Stimulated activated CD8-positive, alpha-beta memory T cell treated with anti-CD3 and anti-CD28 coated beads, Interleukin-4, amount 100 ng/mL, for 48 hours (primary cell): ENCODE results near the gene CSPG5.

ENCODE experiments used
- DNase-seq: peaks from one replicate; pipeline ENCODE4 v3.0.0-alpha.2; 2020

Gene CSPG5

GRCh38 chr3:47583320-47584075 is 4.8 kb upstream of the CSPG5 start:
- no peak for DNase-seq

- no peak for DNase-seq
Observed at GRCh38 chr3:47581835-47582234, 3.2 kb upstream of the CSPG5 start.

DNA sequence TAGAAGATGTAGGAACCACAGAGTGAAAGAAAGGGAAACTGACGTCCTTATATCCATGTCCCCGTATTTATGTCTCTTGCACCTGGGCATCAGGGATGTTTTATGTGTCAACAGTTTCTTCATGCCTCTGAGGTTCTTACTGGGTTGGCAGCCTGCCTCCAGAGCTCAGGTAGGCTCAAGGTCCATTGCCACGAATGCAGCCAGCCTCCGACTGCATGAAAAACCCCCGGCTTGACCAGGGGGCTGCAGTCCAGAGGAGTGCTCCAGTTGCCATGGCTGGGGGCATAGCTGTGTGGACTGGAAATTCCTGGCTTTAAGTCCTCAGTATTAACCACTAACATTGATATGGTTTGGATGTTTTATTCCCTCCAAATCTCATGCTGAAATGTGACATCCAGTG is 2.8 kb upstream of the CSPG5 start:
- no peak for DNase-seq

GRCh38 chr3:47580481-47580880 is 1.8 kb upstream of the CSPG5 start:
- no peak for DNase-seq

GRCh38 chr3:47579875-47580274 is 1.2 kb upstream of the CSPG5 start:
- no peak for DNase-seq

DNA sequence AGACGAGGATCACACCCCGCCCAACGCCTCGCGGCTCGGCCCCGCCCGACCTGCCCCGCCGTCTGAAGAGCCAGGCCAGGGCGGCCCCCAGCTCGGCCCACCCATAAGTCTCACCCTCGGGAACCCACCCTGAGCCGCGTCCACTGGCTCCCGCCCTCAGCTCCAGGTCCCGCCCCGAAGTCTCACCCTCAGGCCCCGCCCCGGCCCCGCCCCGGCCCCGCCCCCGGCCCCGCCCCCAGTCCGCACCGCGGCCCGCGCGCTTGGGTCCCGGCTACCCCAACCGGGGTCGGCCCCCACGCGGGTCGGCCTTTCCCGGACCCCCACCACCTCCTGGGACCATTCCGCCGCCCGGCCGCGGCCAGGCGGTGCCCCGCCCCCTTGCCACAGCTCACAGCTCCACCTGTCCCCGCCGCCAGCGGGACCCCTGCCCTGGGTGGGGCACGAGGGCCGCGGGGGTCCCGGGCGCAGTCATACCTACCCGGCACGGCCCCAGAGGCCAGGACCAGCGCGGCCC is 489 bp downstream of the CSPG5 start:
- DNase-seq, result peak; percentile 57

GRCh38 chr3:47577583-47578118 is 1.0 kb downstream of the CSPG5 start:
- DNase-seq, result no peak

DNA sequence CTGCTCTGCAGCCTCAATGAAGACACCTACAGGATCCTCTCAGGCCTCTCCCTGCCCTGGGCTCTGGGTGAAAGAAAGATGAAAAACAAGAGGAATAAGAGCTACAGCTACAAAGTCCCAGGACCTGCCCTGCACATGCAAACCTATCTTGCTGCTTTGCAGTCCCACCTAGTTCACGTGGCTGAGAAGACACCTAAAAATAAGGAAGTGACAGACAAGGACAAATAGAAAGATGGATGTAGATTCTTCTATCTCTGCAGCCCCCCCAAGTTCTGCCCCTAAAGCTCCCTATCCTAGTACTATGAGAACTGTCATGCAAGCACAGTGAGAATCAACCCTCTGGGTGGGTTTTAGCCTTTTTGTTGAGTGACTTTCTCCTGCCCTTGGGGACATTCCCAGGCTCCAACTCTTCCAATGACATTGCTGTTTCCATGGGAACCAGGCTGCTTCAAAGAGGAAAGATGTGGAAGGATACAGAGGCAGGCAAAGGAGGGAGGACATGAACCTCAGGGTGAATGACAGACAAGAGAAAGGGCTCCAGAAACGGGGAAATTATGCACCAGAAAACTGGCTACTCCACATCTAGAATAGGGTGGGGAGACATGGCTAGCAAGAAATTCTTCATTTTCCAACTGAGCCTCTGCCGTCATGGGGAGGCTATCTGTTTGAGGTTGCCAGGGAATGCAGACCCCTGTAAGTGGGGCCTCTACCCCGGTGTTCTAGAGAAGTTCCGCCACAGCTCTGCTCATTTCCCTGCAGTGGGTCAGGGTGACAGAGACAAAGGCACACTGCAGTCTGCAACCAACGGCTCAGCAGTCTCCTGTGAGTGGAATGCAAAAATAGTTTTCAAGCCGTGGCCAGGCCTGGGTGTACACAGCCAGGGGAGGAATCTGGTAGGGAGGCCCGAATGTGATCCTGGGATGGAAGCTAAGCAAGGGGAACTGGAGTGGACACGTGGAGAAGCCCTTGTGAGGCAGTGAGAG is 5.2 kb downstream of the CSPG5 start:
- DNase-seq, result no peak

GRCh38 chr3:47571391-47572175 is 7.1 kb downstream of the CSPG5 start:
- no peak for DNase-seq

GRCh38 chr3:47568901-47569300 is 9.8 kb downstream of the CSPG5 start:
- DNase-seq, result no peak

- DNase-seq, result no peak
Observed at GRCh38 chr3:47567149-47567548, 11.5 kb downstream of the CSPG5 start.

DNA sequence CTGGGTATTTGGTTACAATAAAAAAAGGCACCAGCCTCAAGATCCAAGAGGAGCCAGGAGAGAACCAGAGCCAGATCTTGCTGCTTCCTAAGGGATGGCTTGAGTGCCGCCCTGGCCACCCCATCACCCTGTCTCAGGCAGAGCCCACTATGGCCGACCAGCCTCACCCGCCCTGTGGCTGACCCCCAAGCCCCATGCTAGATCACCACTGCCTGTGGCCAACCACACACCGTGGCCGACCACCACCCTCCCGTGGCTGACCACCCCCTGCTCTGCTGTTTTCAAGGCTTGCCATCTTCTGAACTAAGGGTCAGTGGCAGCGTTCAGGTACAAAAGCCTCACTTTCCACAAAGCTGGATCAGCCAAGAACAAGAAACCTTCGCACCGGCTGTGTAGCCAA is 12.0 kb downstream of the CSPG5 start:
- no peak for DNase-seq

GRCh38 chr3:47565734-47566550 is 12.7 kb downstream of the CSPG5 start:
- DNase-seq, result no peak

DNA sequence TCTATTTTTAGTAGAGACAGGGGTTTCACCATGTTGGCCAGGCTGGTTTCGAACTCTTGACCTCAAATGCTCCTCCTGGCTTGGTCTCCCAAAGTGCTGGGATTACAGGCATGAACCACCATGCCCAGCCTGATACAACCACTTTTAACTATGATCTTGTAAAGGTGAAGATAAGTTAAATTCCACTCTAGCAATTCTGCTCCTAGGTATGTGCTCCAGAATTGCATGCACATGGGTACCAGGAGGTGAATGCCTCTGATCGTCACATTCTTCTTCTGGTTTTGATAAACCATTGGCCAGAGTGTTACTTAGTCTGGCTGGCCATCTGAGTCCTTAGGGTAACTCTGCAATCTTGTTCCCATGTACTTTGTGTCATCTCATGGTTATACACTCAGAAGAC is 22.3 kb downstream of the CSPG5 start:
- no peak for DNase-seq

- DNase-seq, result no peak
Observed at GRCh38 chr3:47554335-47554734, 24.3 kb downstream of the CSPG5 start.

DNA sequence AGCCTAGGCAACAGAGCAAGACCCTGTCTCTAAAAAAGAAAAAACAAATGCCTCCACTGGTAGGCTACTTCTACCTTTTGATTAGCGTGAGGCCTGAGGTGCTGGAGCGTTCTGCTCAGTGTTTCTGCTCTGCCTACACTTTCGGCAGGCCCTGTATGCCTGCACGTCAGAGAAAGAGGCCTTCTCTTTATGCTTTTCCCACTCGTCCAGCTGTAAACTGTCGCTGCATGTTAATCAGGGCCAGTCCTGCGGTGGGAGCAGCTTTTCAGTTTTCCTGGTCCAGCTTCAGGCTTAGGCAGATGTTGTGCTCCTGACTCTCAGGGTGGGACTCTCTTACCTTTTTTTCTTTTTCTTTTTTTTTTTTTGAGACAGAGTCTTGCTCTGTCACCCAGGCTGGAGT is 25.3 kb downstream of the CSPG5 start:
- DNase-seq, result no peak

- DNase-seq, result no peak
Observed at GRCh38 chr3:47542471-47543173, 36.0 kb downstream of the CSPG5 start.

DNA sequence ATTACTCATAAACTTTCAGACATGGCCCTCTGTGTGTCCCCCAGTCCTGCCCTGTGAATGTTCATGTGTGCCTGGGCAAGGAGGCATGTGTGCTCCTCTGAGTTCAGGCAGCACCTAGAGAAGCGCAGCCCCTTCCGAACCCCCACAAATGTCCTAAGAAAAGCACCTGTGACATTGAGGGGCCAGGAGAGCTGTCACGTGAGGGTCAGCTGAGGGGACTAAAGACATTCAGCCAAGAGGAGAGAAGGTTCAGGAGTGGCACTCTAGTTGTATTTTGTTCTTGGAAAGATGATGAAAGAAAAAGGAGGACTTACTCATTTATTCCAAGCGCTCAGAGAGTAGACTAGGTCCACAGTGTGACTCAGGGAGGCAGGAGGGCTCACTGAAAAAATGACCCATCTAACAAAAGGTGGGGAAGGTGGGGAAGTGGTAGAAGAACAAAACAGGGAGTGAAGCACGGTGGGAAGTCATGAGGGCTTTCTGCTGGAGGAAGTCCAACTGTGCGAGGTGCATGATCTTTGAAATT is 37.0 kb downstream of the CSPG5 start:
- no peak for DNase-seq

DNA sequence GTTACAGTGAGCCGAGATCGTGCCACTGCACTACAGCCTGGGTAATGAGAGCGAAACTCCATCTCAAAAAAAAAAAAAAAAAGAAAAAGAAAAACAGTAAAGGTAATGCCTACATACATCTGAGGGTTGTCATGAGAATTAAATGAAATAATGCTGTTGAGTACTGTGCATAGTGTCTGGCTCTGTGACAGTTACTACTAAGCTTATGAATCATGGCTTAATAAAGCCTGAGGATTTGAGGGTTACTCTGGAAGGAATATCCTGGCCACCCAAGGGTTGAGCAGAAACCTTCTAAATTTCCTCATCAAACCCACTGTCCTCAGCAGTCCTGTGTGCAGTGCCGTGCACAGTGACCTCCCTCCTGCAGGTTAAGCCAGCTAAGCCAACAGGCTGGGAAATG is 38.4 kb downstream of the CSPG5 start:
- no peak for DNase-seq

DNA sequence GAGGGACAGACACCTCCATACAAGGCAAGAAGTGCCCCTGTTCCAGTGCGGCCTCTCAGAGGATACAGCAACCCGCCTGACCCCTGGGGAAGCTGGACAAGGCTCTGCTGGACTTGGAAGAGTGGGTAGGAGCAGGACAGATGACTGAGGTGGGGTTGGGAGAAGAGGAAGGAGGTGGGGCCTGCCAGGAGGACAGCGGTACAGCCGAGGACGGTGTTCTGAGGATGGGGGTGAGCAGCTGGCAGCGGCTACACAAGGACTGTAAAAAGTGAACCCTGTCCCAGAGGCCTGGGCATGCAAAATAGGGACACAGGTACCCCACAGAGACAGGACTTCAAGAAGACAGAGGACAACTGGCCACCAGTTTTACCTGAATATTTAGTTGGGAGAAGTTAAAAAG is 41.7 kb downstream of the CSPG5 start:
- DNase-seq, result no peak
